A673 (cell line): ENCODE results near the gene STAMBP. TPM values are rescaled to one million over a fixed set of nuclear protein-coding genes. Genes with fewer than 3 reads are reported as not detected.
"Not testable (repeated sequence)": the region's sequence is repeated elsewhere in the genome, so short reads cannot be mapped to it uniquely, and the experiment has no call there.

Source experiments
- BruUV-seq: library from RNA; stranded (reverse); fragments of 400-500 nt; replicated peaks from 2 replicates; lab custom pipeline; 2021; lab: Mats Ljungman, UMichigan
- CTCF ChIA-PET: fragments of 300-600 bp; sonication (Branson Sonifier 250); formaldehyde crosslinking; loops from one replicate; lab custom pipeline; 2022; ENCODE audit warnings: antibody characterized with exemption; lab: Charles Lee
- POLR2A ChIA-PET: fragments of 300-600 bp; sonication (Branson Sonifier 250); formaldehyde crosslinking; loops from one replicate; lab custom pipeline; 2022; ENCODE audit warnings: antibody characterized with exemption; ENCODE audit not compliant: low non-redundant PET; lab: Charles Lee
- DNase-seq: peaks from one replicate; pipeline ENCODE4 v3.0.0-alpha.2; 2015; ENCODE audit warnings: low spot score
- H3K27ac ChIP-seq: fragments of 200-600 bp; sonication (generic); 2 replicates; pipeline ENCODE4 v1.5.1; 2016; ENCODE audit warnings: mixed run types, low read depth, mild to moderate bottlenecking, mixed read lengths, antibody characterized with exemption, low read length; ENCODE audit not compliant: poor library complexity, severe bottlenecking
- H3K27me3 ChIP-seq: fragments of 200-600 bp; sonication (generic); replicated peaks from 2 replicates; pipeline ENCODE4 v1.6.1; 2017; ENCODE audit warnings: mixed run types, low read depth, mild to moderate bottlenecking, mixed read lengths, antibody characterized with exemption, low read length; ENCODE audit not compliant: insufficient read depth, poor library complexity
- H3K36me3 ChIP-seq: fragments of 200-600 bp; sonication (generic); 2 replicates; pipeline ENCODE4 v1.6.1; 2016; ENCODE audit warnings: mixed run types, mild to moderate bottlenecking, mixed read lengths, antibody characterized with exemption, low read length; ENCODE audit not compliant: insufficient read depth, poor library complexity, severe bottlenecking
- H3K4me1 ChIP-seq: fragments of 200-600 bp; sonication (generic); 2 replicates; pipeline ENCODE4 v1.6.1; 2017; ENCODE audit warnings: mixed run types, mild to moderate bottlenecking, mixed read lengths, antibody characterized with exemption, low read length; ENCODE audit not compliant: insufficient read depth, poor library complexity, severe bottlenecking
- H3K4me3 ChIP-seq: fragments of 200-600 bp; sonication (generic); 2 replicates; pipeline ENCODE4 v1.5.1; 2016; ENCODE audit warnings: low read depth, mixed run types, mild to moderate bottlenecking, mixed read lengths, low read length; ENCODE audit not compliant: poor library complexity, severe bottlenecking
- H3K9me3 ChIP-seq: fragments of 200-600 bp; sonication (generic); 2 replicates; pipeline ENCODE4 v1.6.1; 2016; ENCODE audit warnings: mixed run types, low read depth, mild to moderate bottlenecking, mixed read lengths, antibody characterized with exemption, low read length; ENCODE audit not compliant: poor library complexity, severe bottlenecking
- EZH2 ChIP-seq: fragments of 200-600 bp; sonication (generic); IDR thresholded peaks from 2 replicates; pipeline ENCODE4 v1.6.1; 2017; ENCODE audit warnings: borderline replicate concordance, low read depth, mild to moderate bottlenecking, mixed read lengths, antibody characterized with exemption, low read length; ENCODE audit not compliant: poor library complexity, severe bottlenecking
- intact Hi-C: fragments of 100-400 bp; cut with micrococcal nuclease; formaldehyde crosslinking; loops from one replicate; pipeline ENCODE4 v1.10.0; 2022; ENCODE audit not compliant: unreplicated experiment
- total RNA-seq: library from RNA; stranded (reverse); gene quantifications from 2 replicates; pipeline ENCODE4 v1.2.3, GENCODE V29; 2021
- TF ChIP-seq, protein P1 (sequence below): fragments of 300-800, 200-600 bp; sonication (generic); conservative IDR thresholded peaks from 2 replicates; pipeline ENCODE4 v1.5.1; 2017; ENCODE audit warnings: low read depth, mild to moderate bottlenecking, antibody characterized with exemption, low read length, moderate library complexity, mixed read lengths

The STAMBP gene
- total RNA-seq, 1 experiment from 2014 or later = 67.1 TPM

DNA sequence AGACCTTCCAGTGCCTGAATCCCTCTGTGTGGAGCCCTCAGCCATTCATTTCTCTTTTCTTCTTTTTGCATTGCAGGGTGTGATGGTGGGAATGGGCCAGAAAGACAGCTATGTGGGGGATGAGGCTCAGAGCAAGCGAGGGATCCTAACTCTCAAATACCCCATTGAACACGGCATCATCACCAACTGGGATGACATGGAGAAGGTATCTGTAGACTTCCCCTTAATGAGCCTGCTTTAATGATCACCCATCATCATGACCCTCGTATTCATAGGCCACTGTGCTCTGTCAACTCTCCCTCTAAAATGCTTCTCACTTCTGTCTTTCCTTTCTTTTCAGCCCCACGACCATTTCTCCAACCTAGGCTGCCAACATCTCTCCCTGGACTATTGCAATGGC, 73.5 kb downstream of the STAMBP start:
- Histone ChIP-seq H3K9me3 (no peaks in the 10 kb centered on the region), H3K36me3 (no peaks in the 10 kb centered on the region), H3K27me3 (no peaks in the 10 kb centered on the region), H3K27ac (no peak overlapping the region), H3K4me3 (no peak overlapping the region), H3K4me1 (no peaks in the 10 kb centered on the region)
- no peak for DNase-seq
- TF ChIP-seq, protein P1, sequence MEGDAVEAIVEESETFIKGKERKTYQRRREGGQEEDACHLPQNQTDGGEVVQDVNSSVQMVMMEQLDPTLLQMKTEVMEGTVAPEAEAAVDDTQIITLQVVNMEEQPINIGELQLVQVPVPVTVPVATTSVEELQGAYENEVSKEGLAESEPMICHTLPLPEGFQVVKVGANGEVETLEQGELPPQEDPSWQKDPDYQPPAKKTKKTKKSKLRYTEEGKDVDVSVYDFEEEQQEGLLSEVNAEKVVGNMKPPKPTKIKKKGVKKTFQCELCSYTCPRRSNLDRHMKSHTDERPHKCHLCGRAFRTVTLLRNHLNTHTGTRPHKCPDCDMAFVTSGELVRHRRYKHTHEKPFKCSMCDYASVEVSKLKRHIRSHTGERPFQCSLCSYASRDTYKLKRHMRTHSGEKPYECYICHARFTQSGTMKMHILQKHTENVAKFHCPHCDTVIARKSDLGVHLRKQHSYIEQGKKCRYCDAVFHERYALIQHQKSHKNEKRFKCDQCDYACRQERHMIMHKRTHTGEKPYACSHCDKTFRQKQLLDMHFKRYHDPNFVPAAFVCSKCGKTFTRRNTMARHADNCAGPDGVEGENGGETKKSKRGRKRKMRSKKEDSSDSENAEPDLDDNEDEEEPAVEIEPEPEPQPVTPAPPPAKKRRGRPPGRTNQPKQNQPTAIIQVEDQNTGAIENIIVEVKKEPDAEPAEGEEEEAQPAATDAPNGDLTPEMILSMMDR = no peak
- BruUV-seq = no TSS peak
- ChIA-PET POLR2A (no interaction called here), CTCF (no interaction called here)
- intact Hi-C loops = no loop called here

DNA sequence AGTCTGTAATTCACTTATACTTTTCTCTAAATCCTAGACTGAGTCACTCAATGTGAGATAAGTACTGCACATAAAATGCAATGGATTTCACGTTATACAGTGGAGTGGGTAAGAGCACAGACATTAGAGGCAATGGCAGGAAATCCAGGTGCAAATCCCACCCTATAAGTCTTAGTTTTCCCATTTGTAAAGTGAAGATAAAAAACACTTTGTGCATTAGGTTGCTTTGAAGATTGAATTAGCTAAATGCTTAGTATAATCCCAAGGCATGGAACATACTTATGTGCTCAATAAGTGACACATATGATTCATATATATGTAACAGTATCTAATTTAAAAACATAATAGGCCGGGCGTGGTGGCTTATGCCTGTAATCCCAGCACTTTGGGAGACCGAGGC, 74.6 kb downstream of the STAMBP start:
- no peak overlapping the region for H3K4me3 ChIP-seq
- H3K27me3 ChIP-seq = no peaks in the 10 kb centered on the region
- BruUV-seq = no TSS peak
- H3K9me3 ChIP-seq = no peaks in the 10 kb centered on the region
- no peak overlapping the region for H3K27ac ChIP-seq
- no peaks in the 10 kb centered on the region for H3K36me3 ChIP-seq
- intact Hi-C loops = no loop called here
- ChIA-PET CTCF (interaction anchor here (0.7 kb wide), 1 partner anchor 57 kb away, joined by 3 read pairs; no protein-coding TSS in a partner anchor), POLR2A (no interaction called here)
- no peak for TF ChIP-seq EZH2
- TF ChIP-seq, protein P1 = no peak
- DNase-seq = no peak
- peaks cover 4% of the 10 kb centered on the region for H3K4me1 ChIP-seq

DNA sequence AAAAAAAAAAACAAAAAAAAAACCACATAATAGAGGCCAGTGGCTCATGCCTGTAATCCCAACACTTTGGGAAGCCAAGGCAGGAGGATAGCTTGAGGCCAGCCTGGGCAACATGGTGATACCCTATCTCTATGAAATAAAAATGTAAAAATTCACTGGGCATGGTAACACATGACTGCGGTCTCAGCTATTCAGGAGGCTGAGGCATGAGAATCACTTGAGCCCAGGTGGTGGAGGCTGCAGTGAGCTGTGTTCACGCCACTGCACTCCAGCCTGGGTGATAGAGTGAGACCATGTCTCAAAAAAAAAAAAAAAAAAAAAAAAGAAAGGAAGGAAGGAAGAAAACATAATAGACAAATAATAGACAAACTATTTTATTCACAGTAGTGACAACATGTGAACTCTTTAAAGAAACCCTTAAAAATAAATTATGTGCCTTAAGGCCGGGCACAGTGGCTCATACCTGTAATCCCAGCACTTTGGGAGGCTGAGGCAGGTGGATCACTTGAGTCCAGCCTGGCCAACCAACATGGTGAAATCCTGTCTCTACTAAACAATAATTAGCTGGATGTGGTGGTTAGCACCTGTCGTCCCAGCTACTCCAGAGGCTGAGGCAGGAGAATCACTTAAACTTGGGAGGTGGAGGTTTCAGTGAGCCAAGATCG, 75.3 kb downstream of the STAMBP start:
- H3K4me3 ChIP-seq, H3K27ac ChIP-seq, DNase-seq, H3K27me3 ChIP-seq, H3K36me3 ChIP-seq, POLR2A ChIA-PET, BruUV-seq, intact Hi-C loops, H3K9me3 ChIP-seq: not testable (repeated sequence)
- H3K4me1 ChIP-seq = peaks cover 11% of the 10 kb centered on the region
- CTCF ChIA-PET = interaction anchor here (0.7 kb wide), 1 partner anchor 58 kb away, joined by 3 read pairs; no protein-coding TSS in a partner anchor

DNA sequence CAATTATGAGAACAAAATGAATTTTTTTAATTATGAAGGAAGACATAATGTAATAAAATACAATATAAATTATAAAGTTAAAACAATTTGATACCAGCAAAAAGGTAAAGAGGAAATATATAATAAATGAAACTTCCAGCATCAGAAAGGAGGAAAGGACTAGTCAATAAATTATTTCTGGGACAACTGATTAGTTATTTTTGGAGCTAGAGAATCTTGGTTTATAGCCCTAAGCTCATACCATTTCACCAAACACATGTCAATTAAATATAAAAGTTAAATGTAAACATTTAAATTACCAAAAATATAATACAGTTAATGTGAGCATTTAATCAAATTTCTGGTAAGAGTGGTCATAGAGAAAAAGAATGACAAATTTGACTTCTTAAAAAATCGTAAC, 76.2 kb downstream of the STAMBP start:
- Histone ChIP-seq H3K27ac (no peak overlapping the region), H3K4me1 (peaks cover 11% of the 10 kb centered on the region), H3K36me3 (no peaks in the 10 kb centered on the region), H3K27me3 (no peaks in the 10 kb centered on the region), H3K9me3 (no peaks in the 10 kb centered on the region), H3K4me3 (no peak overlapping the region)
- ChIA-PET POLR2A (no interaction called here), CTCF (no interaction called here)
- intact Hi-C loops = no loop called here
- BruUV-seq = no TSS peak
- no peak for DNase-seq
- no peak for TF ChIP-seq EZH2
- TF ChIP-seq, protein P1 = no peak
